HG02759 (cell line): ENCODE results near the gene MTMR12.
"Not testable (repeated sequence)": the region's sequence is repeated elsewhere in the genome, so short reads cannot be mapped to it uniquely, and the experiment has no call there.

Experiments
- ATAC-seq: cut with Tn5 transposase; IDR thresholded peaks from one replicate; pipeline ENCODE4 v1.9.1; 2021; ENCODE audit warnings: mild to moderate bottlenecking, moderate library complexity; ENCODE audit not compliant: unreplicated experiment

The MTMR12 gene

DNA sequence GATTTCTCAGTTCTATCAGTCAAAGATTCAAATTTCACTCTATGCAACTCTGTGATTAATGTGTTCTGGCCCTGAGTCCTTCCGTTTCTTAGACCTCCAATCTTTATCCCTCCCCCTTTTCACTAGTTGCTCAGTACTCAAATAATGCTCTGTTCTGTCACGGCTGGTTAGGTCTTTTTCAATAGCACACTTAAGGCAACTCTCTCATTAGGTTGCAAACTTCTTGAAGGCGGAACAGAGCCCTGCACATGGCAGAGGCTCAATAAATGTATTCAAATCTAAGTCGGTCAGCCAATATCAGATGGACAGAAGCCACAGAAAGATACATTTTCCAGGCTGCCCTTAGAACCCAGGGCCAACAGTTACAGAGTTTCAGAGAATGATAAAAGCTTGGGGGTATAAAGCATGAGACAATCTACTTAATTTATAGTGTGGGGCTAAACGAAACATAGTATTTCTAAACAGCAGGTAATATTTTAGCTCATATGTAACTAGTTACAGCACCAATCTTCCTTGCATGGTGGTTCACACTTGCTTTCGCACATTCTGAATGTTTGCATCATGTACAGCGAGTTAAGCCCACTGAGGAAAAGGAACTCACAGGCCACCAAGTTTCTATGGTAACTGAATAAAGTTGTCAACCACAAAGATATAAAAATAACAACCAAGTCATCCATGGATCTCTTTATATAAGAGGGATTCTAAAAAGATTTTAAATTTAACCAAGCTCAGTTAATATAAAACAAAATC lies 71.5 kb downstream of the MTMR12 start:
- no peak for ATAC-seq

DNA sequence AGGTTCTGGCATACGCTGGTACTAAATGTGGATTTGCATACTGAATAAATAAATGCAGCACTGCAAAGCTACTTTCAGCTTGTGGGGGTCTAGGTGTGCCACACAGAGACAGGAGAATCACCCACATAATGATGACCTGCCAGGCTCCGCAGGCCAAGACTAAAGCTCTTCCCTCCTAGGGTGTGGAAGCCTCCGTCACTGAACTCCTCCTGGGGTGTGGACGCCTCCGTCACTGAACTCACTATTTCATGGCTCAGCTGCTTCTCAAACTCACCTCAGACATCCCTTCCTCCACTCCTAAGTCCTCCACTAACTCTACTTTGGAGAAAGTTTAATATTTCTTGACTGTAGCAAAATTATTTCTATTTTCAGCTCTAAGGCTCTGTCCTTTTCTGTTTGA lies 73.4 kb downstream of the MTMR12 start:
- no peak for ATAC-seq

DNA sequence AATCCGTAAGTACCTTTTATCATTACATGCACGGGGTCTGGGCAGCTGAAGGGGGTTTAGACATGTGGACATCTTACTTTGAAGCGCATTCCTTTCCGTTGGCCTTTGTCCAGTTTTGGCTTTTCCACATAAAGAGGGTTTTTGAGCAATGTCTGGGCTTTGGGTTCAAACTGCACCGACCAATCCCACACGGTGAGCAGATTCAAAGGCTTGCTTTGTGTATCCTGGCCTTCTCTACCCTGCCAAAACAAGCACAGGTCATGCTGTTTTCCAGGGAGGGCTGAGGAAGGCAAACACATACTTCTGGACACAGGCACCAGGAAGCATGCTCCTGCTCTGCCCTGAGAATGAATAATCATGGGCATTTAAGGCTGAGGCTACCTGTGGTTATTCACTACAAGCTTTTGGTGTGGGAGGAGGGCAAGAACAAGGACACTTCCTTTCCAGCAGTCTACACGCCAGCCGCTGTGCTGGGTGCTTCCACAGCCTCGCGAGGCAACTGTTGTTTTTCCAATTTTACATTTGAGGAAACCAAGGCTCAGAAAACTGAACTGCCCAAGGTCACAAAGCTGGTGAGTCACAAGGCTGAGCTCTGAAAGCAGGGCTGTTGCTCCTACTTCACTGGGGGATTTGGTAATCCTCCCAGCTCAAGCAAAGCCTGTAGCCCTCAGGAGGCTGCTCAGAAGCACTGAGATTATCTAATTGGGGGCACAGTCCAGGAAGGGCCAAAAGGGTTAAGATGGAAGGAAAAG lies 78.9 kb downstream of the MTMR12 start:
- no peak for ATAC-seq

DNA sequence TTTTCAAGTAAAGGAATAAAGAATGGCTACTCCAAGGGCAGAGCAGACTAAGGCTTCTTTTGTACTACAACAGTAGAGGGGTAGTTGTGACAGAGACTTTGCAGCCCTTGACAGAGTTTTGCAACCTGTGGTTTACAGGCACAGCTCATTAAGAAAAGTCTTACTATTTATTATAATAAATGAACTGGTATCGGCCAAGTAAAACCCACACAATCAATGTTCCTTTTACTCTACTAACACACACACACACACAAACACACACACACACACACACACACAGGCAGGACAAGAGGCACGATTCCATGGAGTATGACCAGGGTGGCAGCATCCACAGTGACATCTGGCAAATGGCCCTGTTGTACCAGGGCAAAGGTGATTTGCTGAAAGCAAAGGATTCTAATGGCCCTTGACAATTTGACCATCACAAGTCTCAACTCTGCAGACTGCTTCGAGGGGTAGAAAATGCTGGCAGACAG lies 79.5 kb downstream of the MTMR12 start:
- no peak for ATAC-seq

DNA sequence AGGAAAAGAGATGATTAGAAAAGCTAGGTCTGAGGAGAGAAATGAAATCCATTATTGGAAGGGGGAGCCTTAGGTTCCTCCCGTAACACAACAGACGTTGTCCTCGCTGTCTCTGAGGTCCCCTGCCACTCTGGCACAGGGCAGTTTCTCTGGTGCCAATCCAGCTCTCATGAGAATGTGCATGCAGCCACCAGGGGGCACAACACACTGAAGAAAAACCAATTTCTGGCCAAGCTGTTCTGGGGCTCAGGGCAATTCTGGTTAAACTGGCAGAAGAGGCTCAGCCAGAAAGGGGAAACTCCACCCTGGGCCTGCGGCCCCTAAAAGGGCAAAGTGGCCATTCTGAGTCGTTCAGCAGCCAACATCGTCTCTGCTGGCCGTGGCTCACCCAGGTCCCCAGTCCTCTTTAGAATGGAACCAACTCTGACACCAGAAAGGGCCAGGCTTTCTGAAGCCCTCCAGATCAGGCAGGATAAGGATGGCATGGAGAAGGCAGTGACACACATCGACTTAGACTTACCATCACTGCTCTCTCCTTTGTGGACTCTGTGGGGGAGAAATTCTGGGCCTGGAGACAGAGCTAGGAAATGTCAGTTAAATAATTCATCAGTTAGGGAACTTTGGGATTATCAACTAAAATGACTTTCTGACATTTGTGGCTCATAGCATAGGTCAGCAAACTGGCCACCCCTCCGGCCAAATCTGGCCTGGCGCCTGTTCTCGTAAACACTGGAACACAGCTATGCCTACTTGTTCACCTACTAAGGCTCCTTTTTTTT lies 80.1 kb downstream of the MTMR12 start:
- peak; percentile 93 for ATAC-seq

DNA sequence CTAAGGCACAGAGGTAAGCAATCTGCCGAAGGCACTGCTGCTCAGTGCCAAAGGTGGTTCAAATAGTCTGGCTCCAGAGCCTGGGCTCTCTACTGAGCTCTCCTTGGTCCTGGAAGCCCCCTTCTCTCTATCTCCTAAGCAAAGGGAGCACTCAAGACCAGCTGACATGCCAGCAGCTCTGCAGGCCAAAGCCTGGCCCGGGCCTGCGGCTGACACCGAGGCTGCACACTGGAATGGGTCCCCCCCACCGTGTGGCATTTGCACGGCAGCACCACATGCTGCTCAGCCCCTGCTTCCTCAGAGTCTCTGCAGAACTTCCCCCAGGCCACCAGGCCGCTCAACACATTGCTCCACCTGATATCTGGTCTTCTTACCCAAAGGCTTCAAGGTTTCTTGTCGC lies 80.8 kb downstream of the MTMR12 start:
- peak; percentile 18 for ATAC-seq

DNA sequence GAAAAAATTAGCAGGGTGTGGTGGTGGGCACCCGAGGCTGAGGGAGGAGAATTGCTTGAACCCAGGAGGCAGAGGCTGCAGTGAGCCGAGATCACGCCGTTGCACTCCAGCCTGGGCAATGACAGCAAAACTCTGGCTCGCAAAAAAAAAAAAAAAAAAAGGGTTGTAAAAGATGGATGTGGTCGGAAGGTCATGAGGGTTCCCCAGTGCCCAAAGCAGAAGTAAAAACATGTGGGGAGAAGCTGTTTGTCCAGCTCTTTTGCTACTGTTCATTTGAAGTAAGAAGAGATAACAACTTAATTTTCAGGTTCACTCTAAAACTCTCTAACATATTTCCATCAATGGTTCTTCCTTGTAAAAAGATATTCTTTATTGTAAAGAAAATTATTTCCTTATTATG lies 81.5 kb downstream of the MTMR12 start:
- no peak for ATAC-seq

DNA sequence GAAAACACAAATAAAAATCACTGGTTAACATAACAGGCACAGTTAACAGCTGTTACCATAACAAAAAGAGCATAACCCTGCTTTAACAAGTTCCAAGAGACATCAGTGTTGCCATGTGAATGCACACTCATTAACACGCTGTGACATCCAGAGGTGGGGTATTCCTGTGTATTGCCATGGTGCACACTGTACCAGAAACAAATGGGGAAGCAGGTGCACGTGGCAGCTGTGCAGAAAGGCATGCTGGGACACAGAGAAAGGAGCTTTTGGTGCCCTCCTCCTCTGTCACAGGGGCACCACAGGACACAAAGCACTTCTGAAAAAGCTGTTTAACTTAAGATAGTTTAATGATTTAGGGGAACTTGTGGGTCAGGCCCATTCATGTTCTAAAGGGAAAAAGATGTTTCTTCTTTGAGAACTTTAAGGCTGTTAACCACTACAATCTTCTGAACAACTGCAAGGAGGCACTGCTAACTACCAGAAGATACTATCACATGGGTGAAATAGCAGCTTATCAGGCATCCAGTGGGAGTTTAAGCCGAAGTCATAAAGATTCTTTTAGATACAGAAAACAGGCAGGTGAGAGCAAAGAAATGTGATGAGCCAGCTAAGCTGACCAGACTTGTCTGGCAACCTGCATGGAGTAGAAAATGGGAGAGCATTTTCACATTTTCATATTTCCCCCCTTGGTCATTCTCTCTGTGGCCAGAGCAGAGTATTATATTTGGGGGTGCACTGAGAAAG lies 82.2 kb downstream of the MTMR12 start:
- no peak for ATAC-seq

DNA sequence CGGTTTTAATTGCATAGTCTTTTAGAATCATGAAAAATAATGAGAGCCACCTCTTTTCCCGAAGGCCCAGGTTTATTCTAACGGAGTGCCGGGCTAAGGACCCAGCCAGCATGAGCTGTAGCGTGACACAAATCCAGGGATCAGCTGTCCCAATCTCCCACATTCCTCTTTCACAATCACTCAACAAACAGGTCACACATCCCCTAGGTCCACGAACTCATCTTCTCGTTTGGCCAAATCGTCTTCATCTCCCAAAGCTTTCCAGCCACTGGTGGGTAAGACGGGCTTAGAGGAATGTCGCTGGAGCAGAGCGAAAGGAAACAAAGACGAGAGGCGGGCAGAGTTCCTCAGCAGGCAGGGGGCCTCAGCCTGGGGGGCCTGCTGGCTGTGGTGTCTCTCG lies 83.2 kb downstream of the MTMR12 start:
- no peak for ATAC-seq

DNA sequence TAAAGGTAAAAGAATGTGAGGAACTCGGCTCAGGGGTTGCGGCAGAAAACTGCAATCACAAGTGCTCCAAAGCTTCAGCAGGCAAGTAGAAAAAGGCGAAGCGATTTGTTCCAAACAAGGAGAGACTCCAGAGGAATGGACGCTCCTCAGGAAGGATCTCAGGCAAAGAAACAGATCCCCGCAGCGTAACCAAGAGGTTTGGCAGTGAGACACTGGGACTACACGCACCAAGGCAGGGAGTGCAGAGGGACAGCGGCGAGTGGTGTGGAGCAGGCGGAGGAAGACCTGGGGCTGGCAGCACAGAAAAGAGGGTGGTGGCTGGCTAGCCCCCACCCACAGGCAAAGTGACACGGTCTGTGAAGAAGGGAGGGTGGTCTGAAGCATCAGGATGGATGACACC lies 83.9 kb downstream of the MTMR12 start:
- no peak for ATAC-seq

DNA sequence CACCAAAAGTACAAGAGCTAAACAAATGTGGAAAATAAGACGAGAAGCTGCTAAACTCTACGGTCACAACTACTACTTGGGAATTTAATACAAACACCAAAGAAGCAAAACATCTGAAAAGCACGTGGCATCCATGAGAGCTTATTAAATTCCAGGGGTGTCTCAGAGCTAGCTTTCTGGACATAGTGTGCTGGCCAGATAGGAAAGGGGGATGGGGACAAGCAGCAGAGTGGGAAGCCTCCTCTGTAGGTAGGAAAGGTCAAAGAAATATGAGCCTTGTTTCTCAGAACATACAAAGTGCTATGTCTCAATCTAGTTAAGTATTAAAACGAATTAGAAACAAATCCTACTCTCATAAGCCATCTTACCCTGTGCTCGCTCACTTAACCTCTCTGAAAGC lies 87.3 kb downstream of the MTMR12 start:
- ATAC-seq: no peak

DNA sequence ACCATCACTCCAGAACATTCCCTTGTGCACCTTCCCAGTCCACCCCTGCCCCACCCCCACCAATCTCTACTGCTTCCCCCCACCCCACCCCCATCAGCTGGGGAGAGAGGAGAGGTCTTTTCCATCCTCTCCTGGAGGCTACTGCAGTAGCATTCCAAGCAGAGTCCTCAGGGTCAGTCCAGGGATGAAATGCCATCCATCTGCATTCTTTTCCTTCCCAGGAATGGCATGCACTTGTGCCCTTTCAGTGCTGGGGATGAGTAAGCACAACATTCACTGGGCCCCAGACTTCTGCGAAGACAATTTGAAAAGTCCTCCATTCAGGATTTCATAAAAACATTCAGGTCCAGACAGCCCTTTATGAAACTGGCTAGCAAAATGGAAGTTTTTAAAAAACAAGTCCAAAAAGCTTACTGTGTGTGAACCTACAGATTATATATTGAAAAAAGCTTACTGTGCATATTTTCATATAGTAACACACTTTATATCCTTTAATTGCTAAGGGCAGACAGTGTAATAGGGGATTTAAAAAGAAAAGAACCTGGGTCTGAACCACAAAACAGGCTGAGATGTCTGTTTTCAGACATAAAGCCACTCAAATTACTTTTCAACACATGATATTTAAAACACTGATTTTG lies 88.6 kb downstream of the MTMR12 start:
- ATAC-seq: no peak

DNA sequence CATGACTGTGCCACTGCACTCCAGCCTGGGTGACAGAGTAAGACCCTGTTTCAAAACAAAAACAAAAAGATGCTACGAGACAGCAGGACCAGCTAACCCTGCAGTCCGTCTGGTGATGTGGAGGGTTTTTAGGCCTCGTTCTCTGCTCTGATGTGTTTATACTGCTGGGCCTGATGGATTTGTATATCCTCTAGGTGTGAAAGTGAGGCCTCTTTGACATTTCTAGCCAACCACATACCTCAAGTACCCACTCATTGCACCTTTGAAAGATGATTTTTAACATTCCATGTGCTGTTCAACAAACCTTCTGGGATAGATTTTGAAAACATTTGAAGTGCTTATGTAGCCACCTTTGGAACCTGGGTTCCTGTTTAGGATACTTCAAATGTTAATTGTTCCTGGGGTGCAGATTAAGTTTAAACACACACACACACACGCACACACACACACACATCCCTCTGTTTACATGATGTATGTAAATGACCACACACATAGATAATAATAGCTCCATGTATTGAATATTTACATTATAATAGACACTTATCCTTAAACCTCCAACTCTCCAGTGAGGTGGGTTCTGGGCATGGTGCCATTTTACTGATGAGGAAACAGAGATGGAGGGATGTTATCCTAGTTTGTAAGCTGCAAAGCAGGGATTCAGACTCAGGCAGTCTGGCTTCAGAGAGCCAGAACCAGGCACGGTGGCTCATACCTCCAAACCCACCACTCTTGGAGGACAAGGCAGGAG lies 89.8 kb downstream of the MTMR12 start:
- ATAC-seq: no peak

DNA sequence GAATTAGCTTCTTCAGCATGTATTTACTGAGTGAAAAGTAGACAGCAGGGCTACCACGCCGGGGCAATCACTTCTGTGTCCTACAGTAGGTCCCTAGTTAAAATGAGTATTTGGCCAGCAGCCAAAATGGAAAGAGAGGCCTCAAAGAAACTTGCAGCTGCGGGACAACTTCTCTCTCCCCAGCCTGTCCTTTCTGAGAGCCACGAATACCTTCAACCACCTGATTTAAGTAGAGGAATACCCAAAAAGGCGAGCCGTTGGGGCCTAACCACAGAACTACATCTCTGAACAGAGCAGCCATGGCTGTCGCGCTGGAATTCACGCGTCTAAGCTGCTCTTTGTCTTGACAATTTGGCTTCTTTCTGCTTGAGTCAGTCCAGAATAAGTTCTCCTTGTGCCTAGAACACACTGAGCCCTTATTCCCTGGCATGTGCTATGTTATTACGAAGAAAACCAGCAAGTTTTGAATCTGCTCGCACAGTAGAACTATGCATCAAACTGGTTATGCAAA lies 94.8 kb downstream of the MTMR12 start:
- peak; percentile 62 for ATAC-seq

DNA sequence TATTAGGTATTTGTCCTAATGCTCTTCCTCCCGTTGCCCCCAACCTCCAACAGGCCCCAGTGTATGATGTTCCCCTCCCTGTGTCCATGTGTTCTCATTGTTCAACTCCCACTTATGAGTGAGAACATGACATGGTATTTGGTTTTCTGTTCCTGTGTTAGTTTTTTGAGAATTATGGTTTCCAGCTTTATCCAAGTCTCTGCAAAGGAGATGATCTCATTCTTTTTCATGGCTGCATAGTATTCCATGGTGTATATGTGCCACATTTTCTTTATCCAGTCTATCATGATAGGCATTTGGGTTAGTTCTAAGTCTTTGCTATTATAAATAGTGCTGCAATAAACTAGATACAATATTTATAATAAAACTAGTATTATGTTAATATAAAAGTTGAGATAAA lies 98.4 kb downstream of the MTMR12 start:
- ATAC-seq: not testable (repeated sequence)

DNA sequence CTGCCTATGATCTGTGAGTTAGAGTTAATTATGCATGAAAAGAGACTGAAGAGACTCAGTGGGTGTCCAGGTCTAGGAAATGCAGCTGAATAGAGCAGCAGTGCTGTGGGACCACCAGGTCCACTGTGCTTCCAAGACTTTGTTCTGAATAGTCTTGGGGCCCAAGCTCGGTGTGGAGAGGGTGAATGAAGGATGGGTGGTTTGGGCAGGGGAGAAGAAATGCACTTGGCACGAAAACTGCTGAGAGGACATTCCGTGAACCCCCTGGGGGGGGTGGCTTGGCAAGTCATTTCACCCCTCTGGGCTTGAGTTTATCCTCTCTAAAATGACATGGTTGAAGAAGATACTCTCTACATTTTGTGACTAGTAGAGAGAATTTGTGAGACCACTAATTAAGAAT lies 102.6 kb downstream of the MTMR12 start:
- no peak for ATAC-seq

DNA sequence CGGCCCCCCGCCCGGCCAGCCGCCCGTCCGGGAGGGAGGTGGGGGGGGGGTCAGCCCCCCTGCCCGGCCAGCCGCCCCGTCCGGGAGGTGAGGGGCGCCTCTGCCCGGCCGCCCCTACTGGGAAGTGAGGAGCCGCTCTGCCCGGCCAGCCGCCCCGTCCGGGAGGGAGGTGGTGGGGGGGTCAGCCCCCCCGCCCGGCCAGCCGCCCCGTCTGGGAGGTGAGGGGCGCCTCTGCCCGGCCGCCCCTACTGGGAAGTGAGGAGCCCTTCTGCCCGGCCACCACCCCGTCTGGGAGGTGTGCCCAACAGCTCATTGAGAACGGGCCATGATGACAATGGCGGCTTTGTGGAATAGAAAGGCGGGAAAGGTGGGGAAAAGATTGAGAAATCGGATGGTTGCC lies 103.9 kb downstream of the MTMR12 start:
- ATAC-seq: not testable (repeated sequence)

DNA sequence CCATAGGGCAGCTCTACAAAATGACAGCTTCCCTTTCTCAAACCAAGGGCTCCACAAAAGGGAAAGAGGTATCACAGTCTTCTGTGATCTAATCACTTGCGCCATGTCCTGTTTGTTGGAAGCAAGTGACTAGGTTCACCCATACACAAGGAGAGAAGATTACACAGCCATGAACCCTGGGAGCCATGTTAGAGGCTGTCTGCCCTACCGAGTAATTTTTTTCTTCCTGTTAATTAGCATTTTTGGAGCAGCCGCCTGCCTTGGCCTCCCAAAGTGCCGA lies 105.4 kb downstream of the MTMR12 start:
- ATAC-seq: no peak

DNA sequence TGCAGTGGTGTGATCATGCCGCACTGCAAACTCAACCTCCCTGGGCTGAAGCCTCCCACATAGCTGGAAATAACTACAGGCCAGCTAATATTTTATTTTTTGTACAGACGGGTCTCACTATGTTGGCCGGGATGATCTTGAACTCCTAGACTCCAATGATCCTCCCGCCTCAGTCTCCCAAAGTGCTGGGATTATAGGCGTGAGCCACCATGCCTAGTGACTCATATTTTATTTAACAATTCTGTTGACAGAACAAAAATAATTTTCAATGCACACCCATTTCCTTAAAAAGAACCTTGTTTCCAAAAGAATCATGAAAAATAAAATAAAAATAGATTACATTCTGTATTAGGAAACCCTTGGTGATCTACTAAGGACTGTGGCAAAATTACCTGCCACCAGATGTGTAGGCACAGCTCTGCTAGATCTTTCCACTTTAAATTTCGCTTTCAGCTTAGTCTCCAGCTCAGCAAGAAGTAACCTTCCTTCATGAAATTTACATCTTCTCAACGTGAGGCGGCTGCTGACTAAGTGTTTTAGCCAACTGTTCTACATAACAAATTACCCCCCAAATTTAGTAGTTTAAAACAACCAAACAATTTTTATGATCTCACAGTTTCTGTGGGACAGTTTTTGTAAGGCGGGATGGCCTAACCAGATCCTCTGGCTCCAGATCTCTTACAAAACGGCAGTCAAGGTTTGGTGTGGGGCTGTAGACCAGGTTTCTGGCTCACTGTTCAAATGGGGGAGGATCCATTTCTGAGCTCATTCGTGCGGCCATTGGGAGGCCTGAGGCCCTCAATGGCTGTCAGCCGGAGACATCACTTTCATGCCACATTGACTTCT lies 106.0 kb downstream of the MTMR12 start:
- no peak for ATAC-seq
